Measurements from ENCODE around the gene CCDC85C.

Gene CCDC85C

DNA sequence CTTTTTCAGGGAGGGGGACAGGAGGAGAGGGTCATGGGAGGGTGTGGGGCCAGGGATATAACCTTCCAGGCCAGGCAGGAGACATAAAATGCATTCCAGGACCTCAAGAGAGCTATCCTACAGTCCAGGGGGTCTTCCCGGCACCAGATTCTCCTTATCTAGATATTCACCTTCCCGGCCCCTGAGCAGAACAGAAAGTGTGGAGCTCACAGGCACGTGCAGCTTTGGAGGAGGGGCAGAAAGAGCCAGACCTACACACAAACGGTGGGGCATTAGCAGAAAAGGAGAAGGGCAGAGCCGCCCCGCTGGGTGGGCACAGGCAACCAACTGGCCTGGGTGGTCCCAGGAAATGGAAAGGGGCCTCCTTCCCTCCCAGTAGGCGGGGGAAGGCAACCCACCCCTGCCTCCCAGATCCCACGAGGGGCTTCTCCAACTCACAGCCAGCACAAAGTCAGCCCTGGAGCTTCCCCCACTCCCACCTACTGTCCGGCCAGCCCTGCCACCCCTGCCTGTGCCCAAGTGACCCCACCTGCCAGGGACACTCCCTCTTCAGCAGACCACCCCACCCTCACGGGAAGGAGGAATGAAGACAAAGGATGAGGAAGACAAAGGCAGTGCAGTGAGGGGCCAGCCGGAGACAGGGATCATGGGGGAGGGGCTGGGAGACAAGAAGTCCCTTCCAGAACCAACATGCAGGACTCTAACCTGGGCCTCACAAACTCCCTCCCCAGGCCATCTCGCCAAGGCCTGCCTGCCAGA is 33.3 kb downstream of the CCDC85C start:
- no peak for DNase-seq

GRCh38 chr14:99569725-99570543 is 34.1 kb downstream of the CCDC85C start:
- no peak for DNase-seq

- no peak for DNase-seq
These were observed 35.1 kb downstream of the CCDC85C start for GRCh38 chr14:99568567-99569560.

- DNase-seq, result no peak
These were observed 37.3 kb downstream of the CCDC85C start for GRCh38 chr14:99566390-99567354.

DNA sequence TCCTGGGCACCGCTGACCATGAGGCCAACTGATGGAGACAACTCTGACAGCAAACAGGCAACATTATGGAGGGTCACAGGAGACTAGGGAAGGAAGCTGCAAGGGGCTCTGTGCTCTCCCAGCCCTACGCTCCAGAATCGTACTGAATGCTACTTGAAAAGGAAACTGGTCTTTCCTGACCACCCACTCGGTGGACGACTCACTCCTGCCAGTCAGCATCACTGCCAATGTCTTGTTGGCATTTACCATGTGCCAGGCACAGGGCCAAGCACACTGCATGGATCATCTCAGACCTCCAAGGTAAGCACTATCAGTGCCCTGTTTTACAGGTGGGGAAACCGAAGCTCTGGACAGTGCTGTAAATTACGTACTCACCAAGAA is 38.0 kb downstream of the CCDC85C start:
- no peak for DNase-seq

GRCh38 chr14:99565383-99565782 is 38.6 kb downstream of the CCDC85C start:
- no peak for DNase-seq

GRCh38 chr14:99564926-99565259 is 39.1 kb downstream of the CCDC85C start:
- DNase-seq, result no peak

- DNase-seq, result no peak
These were observed 39.6 kb downstream of the CCDC85C start for GRCh38 chr14:99564256-99564925.

DNA sequence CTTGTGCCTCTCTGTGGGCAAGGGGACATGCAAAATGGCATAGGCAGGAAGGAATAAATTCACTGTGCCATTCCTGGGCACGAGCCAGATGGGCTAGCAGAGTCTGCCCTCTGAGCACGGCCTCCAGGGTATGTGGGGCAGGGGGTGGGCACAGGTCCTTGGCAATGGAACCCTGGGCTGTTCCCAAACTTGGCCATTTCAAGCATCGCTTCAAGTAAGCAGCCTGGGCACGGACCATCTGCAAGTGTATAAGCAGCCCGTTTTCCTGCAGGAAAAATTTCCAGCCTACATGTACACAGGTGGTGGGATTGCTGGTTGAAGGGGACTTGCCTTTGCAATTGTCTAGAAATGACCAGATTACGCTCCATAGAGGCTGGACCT is 40.3 kb downstream of the CCDC85C start:
- no peak for DNase-seq

DNA sequence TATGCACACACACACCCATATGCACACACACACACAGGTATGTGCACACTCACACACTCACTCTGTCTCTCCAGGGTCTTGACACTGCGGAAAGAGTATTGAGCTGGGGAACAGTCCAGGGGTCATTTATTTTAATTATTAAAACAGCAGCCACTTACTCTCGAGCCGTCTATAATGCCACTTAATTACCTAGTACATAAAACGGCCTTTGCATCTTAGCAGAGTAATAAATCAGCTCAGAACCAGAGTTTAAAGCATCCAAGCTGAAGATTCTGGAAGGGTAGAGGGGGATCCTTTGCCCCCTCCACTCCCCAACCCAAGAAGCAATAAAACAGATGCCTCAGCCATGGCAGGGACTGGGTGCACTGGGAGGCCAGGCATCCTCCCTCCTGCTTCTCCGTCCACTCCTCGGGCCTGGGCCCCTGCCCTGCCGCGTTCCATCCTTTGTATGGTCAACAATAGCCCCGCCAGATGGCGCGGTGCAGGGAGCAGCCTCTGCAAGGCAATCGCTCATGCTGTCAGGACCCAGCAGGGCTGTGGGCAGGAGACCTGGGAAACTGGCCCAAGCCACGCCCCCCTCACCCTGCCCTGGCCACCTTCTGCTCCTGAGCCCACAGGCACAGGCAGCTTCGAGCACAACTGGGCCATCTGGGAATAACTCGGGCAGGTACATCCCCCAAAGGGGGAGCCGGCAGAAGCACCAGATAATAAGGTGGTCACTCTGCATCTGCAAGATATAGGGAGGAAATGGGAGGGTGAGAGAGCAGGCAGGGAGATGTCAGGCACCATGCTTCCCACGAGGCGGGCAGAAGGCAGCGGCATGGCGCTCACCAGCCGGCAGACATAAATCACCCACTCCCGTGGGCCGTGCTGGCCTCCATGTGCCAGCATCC is 40.9 kb downstream of the CCDC85C start:
- no peak for DNase-seq

- no peak for DNase-seq
These were observed 42.1 kb downstream of the CCDC85C start for GRCh38 chr14:99561864-99562263.

DNA sequence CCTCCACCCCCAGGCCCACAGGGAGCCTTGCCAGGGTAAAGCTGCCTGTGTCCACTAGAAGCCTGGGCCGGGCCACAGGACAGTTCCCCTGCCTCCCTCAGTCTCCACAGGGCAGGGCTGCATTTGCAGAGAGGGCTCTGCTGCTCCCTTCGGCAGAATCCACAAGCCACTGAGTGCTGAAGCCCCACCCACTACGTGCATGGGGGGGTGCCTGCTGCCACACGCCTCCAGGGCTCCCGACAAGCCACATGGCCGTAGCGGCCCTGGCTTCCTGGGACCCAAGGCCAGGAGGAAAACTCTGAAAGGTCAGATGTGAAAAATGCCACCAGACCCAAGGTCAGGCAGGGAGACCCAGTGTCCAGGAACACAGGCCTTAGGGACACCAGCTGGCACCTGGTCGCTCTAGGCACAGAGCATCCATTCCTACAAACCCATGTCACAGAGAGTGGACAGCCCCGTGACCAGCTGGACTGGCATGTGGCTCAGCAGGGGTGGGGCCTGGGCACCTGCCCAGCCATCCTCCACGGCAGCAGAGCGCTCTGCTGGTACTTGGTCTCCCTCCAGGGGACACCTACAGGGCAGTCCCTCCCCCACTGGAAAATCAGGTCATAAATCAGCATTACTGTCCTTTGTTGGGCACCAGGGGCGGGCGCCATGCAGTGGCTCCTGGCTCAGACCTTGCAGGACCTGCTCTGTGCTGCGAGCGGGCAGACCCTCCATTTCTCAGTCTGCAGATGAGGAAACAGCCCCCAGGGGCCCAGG is 42.9 kb downstream of the CCDC85C start:
- no peak for DNase-seq

- DNase-seq, result no peak
These were observed 43.6 kb downstream of the CCDC85C start for GRCh38 chr14:99560403-99560802.

- no peak for DNase-seq
These were observed 44.6 kb downstream of the CCDC85C start for GRCh38 chr14:99559286-99559990.

GRCh38 chr14:99556134-99556791 is 47.7 kb downstream of the CCDC85C start:
- no peak for DNase-seq

GRCh38 chr14:99554757-99555531 is 49.1 kb downstream of the CCDC85C start:
- no peak for DNase-seq

DNA sequence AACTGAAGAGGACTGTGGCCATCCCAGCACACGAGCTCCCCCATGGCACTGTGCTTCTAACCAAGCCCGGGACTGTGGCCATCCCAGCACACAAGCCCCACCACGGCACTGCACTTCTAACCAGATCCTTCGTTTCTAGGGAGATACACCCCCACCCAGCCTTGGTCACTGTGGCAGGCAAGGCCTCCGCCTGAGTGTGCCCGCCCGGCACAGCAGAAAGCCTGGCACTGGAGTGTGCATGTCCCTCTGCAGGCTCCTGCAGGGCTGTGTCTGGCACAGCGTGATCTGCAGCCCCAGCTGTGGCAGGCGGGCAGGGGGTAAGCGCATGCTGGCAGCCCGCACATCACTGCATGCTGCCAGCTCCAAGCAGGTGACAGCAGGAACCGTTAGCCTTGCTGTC is 49.8 kb downstream of the CCDC85C start:
- no peak for DNase-seq
